Common myeloid progenitor, CD34-positive (primary cell): ENCODE measurements around the gene PGP.

Source experiments
- CTCF ChIA-PET: fragments of 350-600 bp; sonication (Branson Sonifier 250); formaldehyde crosslinking; loops from one replicate; lab custom pipeline; 2021; ENCODE audit warnings: antibody characterized with exemption; lab: Charles Lee
- POLR2A ChIA-PET: fragments of 350-600 bp; sonication (Branson Sonifier 250); formaldehyde crosslinking; loops from one replicate; lab custom pipeline; 2021; ENCODE audit warnings: antibody characterized with exemption; lab: Charles Lee
- DNase-seq, 3 donors: peaks; one replicate each; pipeline versions ENCODE4 v3.0.0 to v3.0.0-alpha.2; 2013
- H3K27ac ChIP-seq, 2 experiments: 1 replicate in 1 of 2; 2 replicates in 1 of 2; pipeline ENCODE4 v1.7.0; 2013; ENCODE audit warnings: inconsistent platforms in 2 of 2, low read length in 2 of 2, mild to moderate bottlenecking in 2 of 2, low read depth in 1 of 2, moderate library complexity in 1 of 2; ENCODE audit not compliant: severe bottlenecking in 2 of 2, insufficient read depth in 1 of 2, poor library complexity in 1 of 2
- H3K27me3 ChIP-seq, 5 experiments: replicated peaks in 2 of 5; 1 replicate in 3 of 5; 2 replicates in 2 of 5; pipeline versions ENCODE4 v1.6.1 to v1.7.0; 2013; ENCODE audit warnings: low read length in 4 of 5, mild to moderate bottlenecking in 2 of 5, moderate library complexity in 2 of 5, inconsistent platforms in 1 of 5; ENCODE audit not compliant: insufficient read depth in 5 of 5, control insufficient read depth in 4 of 5
- H3K36me3 ChIP-seq, 4 experiments: 1 replicate in 2 of 4; 2 replicates in 2 of 4; pipeline versions ENCODE4 v1.6.1 to v1.7.0; 2013; ENCODE audit warnings: low read length in 3 of 4, control low read depth in 1 of 4, mild to moderate bottlenecking in 1 of 4; ENCODE audit not compliant: control insufficient read depth in 4 of 4, insufficient read depth in 4 of 4
- H3K4me1 ChIP-seq, 4 experiments: 1 replicate in 3 of 4; 2 replicates in 1 of 4; pipeline versions ENCODE4 v1.6.1 to v1.7.1; 2013; ENCODE audit warnings: low read length in 3 of 4, mild to moderate bottlenecking in 3 of 4, control low read depth in 1 of 4, inconsistent platforms in 1 of 4, moderate library complexity in 1 of 4; ENCODE audit not compliant: control insufficient read depth in 4 of 4, insufficient read depth in 4 of 4; ENCODE audit errors: control extremely low read depth in 1 of 4
- H3K4me3 ChIP-seq, 7 experiments: 1 replicate in 4 of 7; 2 replicates in 3 of 7; pipeline versions ENCODE4 v1.5.1 to v1.7.0; 2013; ENCODE audit warnings: mild to moderate bottlenecking in 7 of 7, low read length in 6 of 7, moderate library complexity in 6 of 7, inconsistent platforms in 2 of 7, low read depth in 2 of 7, control low read depth in 1 of 7; ENCODE audit not compliant: insufficient read depth in 4 of 7, control insufficient read depth in 1 of 7; ENCODE audit errors: extremely low read depth in 1 of 7
- H3K9me3 ChIP-seq, 5 experiments: 1 replicate in 4 of 5; 2 replicates in 1 of 5; pipeline versions ENCODE4 v1.6.1 to v1.7.1; 2013; ENCODE audit warnings: low read length in 4 of 5, mild to moderate bottlenecking in 2 of 5, inconsistent platforms in 1 of 5, low read depth in 1 of 5, moderate library complexity in 1 of 5; ENCODE audit not compliant: control insufficient read depth in 4 of 5, insufficient read depth in 2 of 5; ENCODE audit errors: control extremely low read depth in 1 of 5
- WGBS: methylation state at CpG from one replicate; pipeline ENCODE4 v1.1.5; 2013; ENCODE audit not compliant: insufficient coverage; 5-methylcytosine and 5-hydroxymethylcytosine counted together

PGP gene

DNA sequence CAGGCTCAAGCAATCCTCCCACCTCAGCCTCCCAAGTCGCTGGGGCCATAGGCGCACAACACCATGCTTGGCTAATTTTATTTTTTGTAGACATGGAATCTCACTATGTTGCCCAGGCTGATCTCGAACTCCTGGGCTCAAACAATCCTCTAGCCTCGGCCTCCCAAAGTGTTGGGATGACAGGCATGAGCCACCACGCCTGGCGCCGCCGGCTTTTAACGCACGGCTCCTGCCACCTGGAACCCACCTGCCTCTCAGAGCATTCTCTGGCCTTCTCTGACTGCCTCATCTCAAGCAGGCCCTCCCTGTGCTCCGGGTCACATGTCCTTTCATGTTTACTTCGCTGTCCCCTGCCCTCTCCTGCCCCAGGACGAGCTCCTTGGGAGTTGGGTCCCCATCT is 28.6 kb downstream of the PGP start:
- DNase-seq: no peak
- 94% methylated on average over 13 of the region's 13 CpGs for WGBS
- no peaks in the 10 kb centered on the region for H3K27me3 ChIP-seq
- no peaks in the 10 kb centered on the region for H3K9me3 ChIP-seq
- no peak overlapping the region for H3K4me3 ChIP-seq
- H3K4me1 ChIP-seq: no peaks in the 10 kb centered on the region
- H3K27ac ChIP-seq: no peak overlapping the region
- CTCF ChIA-PET: interaction anchor here (1.9 kb wide), 1 partner anchor 8 kb away, joined by 5 read pairs; no protein-coding TSS in a partner anchor
- no peaks in the 10 kb centered on the region for H3K36me3 ChIP-seq
- POLR2A ChIA-PET: no interaction called here

DNA sequence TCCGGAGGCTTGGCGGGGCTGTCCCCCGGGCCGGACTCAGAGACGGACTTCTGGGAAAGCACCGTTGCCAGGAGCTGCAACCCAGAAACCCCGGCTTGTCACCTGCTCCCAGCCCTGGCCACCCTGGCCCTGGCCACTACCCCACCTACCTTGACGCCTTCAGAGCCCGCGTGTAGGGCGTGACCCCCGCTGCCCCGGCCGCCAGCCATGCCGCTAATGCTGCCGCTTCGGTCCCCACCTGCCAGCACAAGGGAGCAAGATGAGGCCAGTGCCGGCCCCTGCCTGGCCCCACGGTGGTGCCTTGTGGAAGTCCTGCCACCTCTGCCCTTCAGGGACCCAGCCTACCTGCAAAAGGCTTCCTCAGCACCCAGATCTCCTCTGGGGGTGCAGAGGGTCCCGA is 29.7 kb downstream of the PGP start:
- no peaks in the 10 kb centered on the region for H3K4me1 ChIP-seq
- H3K36me3 ChIP-seq: no peaks in the 10 kb centered on the region
- ChIA-PET POLR2A (no interaction called here), CTCF (interaction anchor here (1.9 kb wide), 1 partner anchor 9 kb away, joined by 5 read pairs; no protein-coding TSS in a partner anchor)
- H3K27me3 ChIP-seq: no peaks in the 10 kb centered on the region
- 89% methylated on average over 20 of the region's 20 CpGs for WGBS
- DNase-seq: no peak
- no peak overlapping the region for H3K4me3 ChIP-seq
- H3K9me3 ChIP-seq: no peaks in the 10 kb centered on the region
- no peak overlapping the region for H3K27ac ChIP-seq

DNA sequence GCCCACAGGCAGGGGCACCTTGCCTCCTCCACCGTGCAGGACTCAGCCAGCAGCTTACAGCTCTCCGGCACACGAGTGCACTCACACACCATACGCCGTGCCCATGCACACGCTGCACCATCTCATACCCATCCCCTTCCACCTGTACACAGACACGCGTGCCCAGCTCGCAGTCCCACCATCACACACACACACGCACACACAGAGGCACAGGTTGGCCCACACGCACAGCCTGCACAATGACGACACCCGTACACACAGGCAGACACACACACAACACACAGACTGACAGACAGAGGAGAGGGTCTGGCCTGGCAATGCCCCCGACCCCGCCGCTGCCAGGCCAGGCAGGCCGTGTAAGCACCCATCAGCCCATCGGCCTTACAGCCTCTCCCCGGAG is 30.3 kb downstream of the PGP start:
- DNase-seq: no peak
- Histone ChIP-seq H3K4me3 (no peak overlapping the region), H3K36me3 (no peaks in the 10 kb centered on the region), H3K27me3 (peaks cover 0 to 5% (median 0%) of the 10 kb centered on the region in 5 experiments), H3K4me1 (no peaks in the 10 kb centered on the region), H3K9me3 (no peaks in the 10 kb centered on the region), H3K27ac (no peak overlapping the region)
- ChIA-PET POLR2A (no interaction called here), CTCF (interaction anchor here (2.1 kb wide), 1 partner anchor 10 kb away, joined by 5 read pairs; no protein-coding TSS in a partner anchor)
- 92% methylated on average over 8 of the region's 19 CpGs for WGBS

DNA sequence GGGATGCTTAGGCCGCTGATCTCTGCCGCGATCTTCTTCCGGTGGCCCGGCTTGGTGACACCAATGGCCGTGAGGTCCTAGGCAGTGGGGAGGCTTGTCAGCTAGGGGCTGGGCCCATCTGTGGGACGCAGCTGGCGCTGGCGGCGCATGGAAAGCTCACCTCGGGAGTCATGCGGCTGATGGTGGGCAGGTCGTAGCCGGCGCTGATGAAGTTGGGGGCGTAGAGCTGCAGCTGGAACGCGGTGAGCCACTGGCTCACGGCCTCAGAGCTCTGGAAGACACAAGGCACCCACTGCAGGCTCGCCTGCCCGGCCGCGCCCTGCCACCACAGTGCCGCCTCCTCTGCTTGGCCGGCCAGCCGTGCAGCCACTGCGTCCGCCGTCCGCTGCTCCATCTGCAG is 31.0 kb downstream of the PGP start:
- ChIA-PET POLR2A (interaction anchor here (1.7 kb wide), 1 partner anchor 29 kb away, joined by 4 read pairs; the partner anchor contains the start of gene TRAF7), CTCF (interaction anchor here (2.1 kb wide), 1 partner anchor 10 kb away, joined by 5 read pairs; no protein-coding TSS in a partner anchor)
- H3K4me3 ChIP-seq: no peak overlapping the region
- DNase-seq: no peak
- H3K4me1 ChIP-seq: no peaks in the 10 kb centered on the region
- H3K9me3 ChIP-seq: no peaks in the 10 kb centered on the region
- H3K27ac ChIP-seq: no peak overlapping the region
- peaks cover 0 to 7% (median 0%) of the 10 kb centered on the region in 5 experiments for H3K27me3 ChIP-seq
- WGBS: 94% methylated on average over 23 of the region's 30 CpGs
- H3K36me3 ChIP-seq: no peaks in the 10 kb centered on the region

DNA sequence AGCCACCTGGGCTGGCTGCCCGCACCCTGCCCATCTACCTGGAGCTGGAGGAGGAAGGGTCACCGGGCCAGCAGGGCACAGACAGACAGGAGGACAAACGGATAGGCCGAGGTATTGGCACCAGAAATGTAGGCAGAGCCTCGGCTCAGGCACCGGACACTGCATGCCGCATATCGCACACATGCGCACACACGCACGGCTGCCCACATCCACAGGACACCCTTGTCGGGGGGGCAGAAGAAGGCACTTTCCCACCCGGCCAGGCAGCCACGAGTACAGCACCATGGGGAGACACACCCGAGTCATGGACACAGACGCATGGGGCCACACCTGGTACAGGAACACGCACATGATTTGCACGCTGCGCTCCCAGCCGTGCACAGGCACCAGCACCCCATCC is 32.7 kb downstream of the PGP start:
- DNase-seq: no peak
- no peak overlapping the region for H3K4me3 ChIP-seq
- no peaks in the 10 kb centered on the region for H3K4me1 ChIP-seq
- no peaks in the 10 kb centered on the region for H3K9me3 ChIP-seq
- CTCF ChIA-PET: no interaction called here
- 98% methylated on average over 20 of the region's 20 CpGs for WGBS
- no peak overlapping the region for H3K27ac ChIP-seq
- POLR2A ChIA-PET: interaction anchor here (1.7 kb wide), 1 partner anchor 27 kb away, joined by 4 read pairs; the partner anchor contains the start of gene TRAF7
- peaks cover 0 to 13% (median 0%) of the 10 kb centered on the region in 5 experiments for H3K27me3 ChIP-seq
- peaks cover 0 to 13% (median 5%) of the 10 kb centered on the region in 4 experiments for H3K36me3 ChIP-seq

DNA sequence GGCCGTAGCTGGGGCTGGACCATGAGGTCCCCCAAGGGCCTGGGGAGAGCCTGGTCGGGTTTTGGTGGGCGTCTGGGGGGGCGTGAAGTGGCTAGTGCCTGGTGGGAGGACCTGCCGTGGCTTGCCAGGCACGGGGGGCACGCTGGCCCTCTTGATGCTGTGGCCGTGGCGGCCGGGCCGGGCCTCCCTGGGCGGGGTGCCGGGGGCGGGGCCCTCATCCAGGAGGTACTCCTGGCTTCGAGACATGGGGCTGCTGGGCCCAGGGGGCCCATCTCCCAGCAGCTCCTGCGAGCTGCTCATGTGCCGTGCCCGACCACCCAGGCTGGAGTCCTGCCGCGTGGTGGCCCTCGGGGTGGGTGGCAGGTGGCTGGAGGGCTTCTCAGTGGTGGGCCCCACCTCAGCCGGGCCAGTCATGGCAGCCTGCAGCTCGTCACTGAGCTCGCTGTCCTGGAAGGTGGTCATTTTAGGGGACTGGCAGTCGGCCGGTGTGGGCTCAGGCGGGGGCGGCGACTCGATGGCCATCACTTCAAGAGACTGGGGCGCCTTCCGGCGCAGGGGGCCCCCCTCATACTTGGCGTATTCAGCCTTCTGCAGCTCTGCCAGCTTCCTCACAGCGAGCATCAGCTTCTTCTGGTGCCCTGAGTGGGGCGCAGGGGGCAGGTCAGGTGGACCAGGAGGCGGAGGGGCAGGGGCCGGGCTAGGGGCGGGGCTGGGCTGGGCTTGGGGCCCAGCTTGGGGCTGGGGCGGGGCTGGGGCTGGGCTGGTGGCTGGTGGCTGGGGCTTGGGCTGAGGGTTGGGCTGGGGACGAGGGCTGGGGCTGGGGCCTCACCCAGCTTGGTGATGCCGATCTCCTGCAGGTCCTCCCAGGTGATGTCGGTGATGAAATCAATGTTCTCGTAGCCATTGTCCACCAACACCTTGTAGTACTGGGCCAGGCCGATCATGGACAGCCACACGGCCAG is 33.4 kb downstream of the PGP start:
- no peak overlapping the region for H3K4me3 ChIP-seq
- ChIA-PET CTCF (interaction anchor here (0.8 kb wide), 1 partner anchor 70 kb away, joined by 3 read pairs; the partner anchor contains the start of gene ECI1), POLR2A (no interaction called here)
- no peak for DNase-seq
- WGBS: 91% methylated on average over 31 of the region's 46 CpGs
- H3K27ac ChIP-seq: no peak overlapping the region
- H3K4me1 ChIP-seq: no peaks in the 10 kb centered on the region
- H3K9me3 ChIP-seq: no peaks in the 10 kb centered on the region
- peaks cover 0 to 13% (median 0%) of the 10 kb centered on the region in 5 experiments for H3K27me3 ChIP-seq
- peaks cover 0 to 20% (median 10%) of the 10 kb centered on the region in 4 experiments for H3K36me3 ChIP-seq

DNA sequence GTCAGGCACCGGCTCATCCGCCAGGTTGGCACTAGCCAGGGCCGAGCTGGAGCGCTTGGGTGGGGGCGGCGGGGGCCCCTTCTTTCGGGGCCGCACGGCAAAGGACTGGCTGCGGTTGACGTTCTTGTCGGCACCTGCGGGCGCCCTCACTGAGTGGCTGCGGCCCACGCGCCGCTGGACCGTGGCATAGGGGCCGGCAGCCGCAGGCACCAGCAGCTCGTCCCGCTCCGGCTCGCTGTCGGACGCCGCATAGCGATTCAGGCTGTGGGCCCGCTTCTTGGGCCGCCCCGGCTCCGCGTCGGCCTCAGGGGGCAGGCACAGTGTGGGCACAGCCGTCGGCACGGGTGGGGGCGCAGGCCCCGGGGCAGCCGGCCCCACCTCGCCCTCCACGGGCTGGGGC is 34.2 kb downstream of the PGP start:
- peaks cover 0 to 28% (median 16%) of the 10 kb centered on the region in 4 experiments for H3K36me3 ChIP-seq
- CTCF ChIA-PET: no interaction called here
- H3K9me3 ChIP-seq: no peaks in the 10 kb centered on the region
- H3K4me1 ChIP-seq: no peaks in the 10 kb centered on the region
- no peak overlapping the region for H3K4me3 ChIP-seq
- no peak for DNase-seq
- WGBS: 97% methylated on average over 36 of the region's 43 CpGs
- no peak overlapping the region for H3K27ac ChIP-seq
- POLR2A ChIA-PET: no interaction called here
- peaks cover 0 to 13% (median 0%) of the 10 kb centered on the region in 5 experiments for H3K27me3 ChIP-seq
